PC-3 (cell line): ENCODE measurements around the gene HMGXB4. TPM values are rescaled to one million over a fixed set of nuclear protein-coding genes. Genes with fewer than 3 reads are reported as not detected.

Experiments
- ATAC-seq: fragments of 200-7000 bp; cut with Tn5 transposase; 2 replicates; pipeline ENCODE4 v1.9.1; 2020; ENCODE audit warnings: mild to moderate bottlenecking, moderate library complexity
- BruUV-seq: library from RNA; stranded (reverse); fragments of 400-500 nt; replicated peaks from 2 replicates; lab custom pipeline; 2021; lab: Mats Ljungman, UMichigan
- CTCF ChIA-PET: fragments of 300-600 bp; sonication (Branson Sonifier 250); formaldehyde crosslinking; loops from one replicate; lab custom pipeline; 2022; ENCODE audit warnings: antibody characterized with exemption; lab: Charles Lee
- POLR2A ChIA-PET: fragments of 300-600 bp; sonication (Branson Sonifier 250); formaldehyde crosslinking; loops from one replicate; lab custom pipeline; 2022; ENCODE audit warnings: antibody characterized with exemption; ENCODE audit not compliant: unreplicated experiment; lab: Charles Lee
- DNase-seq: peaks from one replicate; pipeline ENCODE4 v3.0.0-alpha.2; 2015
- H2AFZ ChIP-seq: fragments of 300-600 bp; sonication (generic); 2 replicates; pipeline ENCODE4 v1.6.0; 2016; ENCODE audit warnings: antibody characterized with exemption, low read length
- H3F3A ChIP-seq: fragments of 300-600 bp; sonication (generic); one replicate; pipeline ENCODE4 v1.6.0; 2017; ENCODE audit warnings: antibody characterized with exemption, low read length, control low read depth, mild to moderate bottlenecking; ENCODE audit not compliant: unreplicated experiment
- H3K27ac ChIP-seq: fragments of 300-600 bp; sonication (generic); 2 replicates; pipeline ENCODE4 v1.5.1; 2016; ENCODE audit warnings: mild to moderate bottlenecking, low read length
- H3K27me3 ChIP-seq: fragments of 300-600 bp; sonication (generic); 2 replicates; pipeline ENCODE4 v1.6.1; 2016; ENCODE audit warnings: low read length, mixed read lengths
- H3K36me3 ChIP-seq: fragments of 300-600 bp; sonication (generic); 2 replicates; pipeline ENCODE4 v1.6.1; 2016; ENCODE audit warnings: low read depth, mixed run types, low read length, mixed read lengths
- H3K4me1 ChIP-seq: fragments of 300-600 bp; sonication (generic); 2 replicates; pipeline ENCODE4 v1.5.1; 2016; ENCODE audit warnings: low read length; ENCODE audit not compliant: insufficient read depth
- H3K4me2 ChIP-seq: fragments of 300-600 bp; sonication (generic); 2 replicates; pipeline ENCODE4 v1.6.0; 2016; ENCODE audit warnings: low read length
- H3K4me3 ChIP-seq: fragments of 300-600 bp; sonication (generic); 2 replicates; pipeline ENCODE4 v1.5.1; 2016; ENCODE audit warnings: mild to moderate bottlenecking, low read length, mixed read lengths
- H3K79me2 ChIP-seq: fragments of 300-600 bp; sonication (generic); 2 replicates; pipeline ENCODE4 v1.6.1; 2017; ENCODE audit warnings: low read length, mixed read lengths
- H3K9ac ChIP-seq: fragments of 300-600 bp; sonication (generic); 2 replicates; pipeline ENCODE4 v1.6.0; 2016; ENCODE audit warnings: mild to moderate bottlenecking, low read length
- H3K9me2 ChIP-seq: fragments of 300-600 bp; sonication (generic); replicated peaks from 2 replicates; pipeline ENCODE4 v1.6.1; 2016; ENCODE audit warnings: mixed run types, low read length, mixed read lengths
- H3K9me3 ChIP-seq: fragments of 300-600 bp; sonication (generic); 2 replicates; pipeline ENCODE4 v1.6.1; 2016; ENCODE audit warnings: low read length, mixed read lengths
- H4K20me1 ChIP-seq: fragments of 300-600 bp; sonication (generic); 2 replicates; pipeline ENCODE4 v1.6.1; 2016; ENCODE audit warnings: low read length, mixed read lengths
- EZH2 ChIP-seq: fragments of 300-600 bp; sonication (generic); IDR thresholded peaks from one replicate; pipeline ENCODE4 v1.6.1; 2017; ENCODE audit warnings: antibody characterized with exemption, mild to moderate bottlenecking, low read length; ENCODE audit not compliant: unreplicated experiment
- EZH2phosphoT487 ChIP-seq: fragments of 300-600 bp; sonication (generic); IDR thresholded peaks from 2 replicates; pipeline ENCODE4 v1.6.1; 2018; ENCODE audit warnings: mild to moderate bottlenecking, antibody characterized with exemption, low read length, borderline replicate concordance
- intact Hi-C: fragments of 100-400 bp; cut with micrococcal nuclease; formaldehyde crosslinking; loops from 2 replicates; pipeline ENCODE4 v1.9.0; 2023
- total RNA-seq: library from RNA; depleted of rRNA; stranded (reverse); fragments of >200 nt; gene quantifications from 2 replicates; pipeline ENCODE4 v1.2.3, GENCODE V29; 2014
- TF ChIP-seq, protein P1 (sequence below): fragments of 300-600 bp; sonication (generic); conservative IDR thresholded peaks from 2 replicates; pipeline ENCODE4 v1.5.1; 2017; ENCODE audit warnings: antibody characterized with exemption, low read depth, mild to moderate bottlenecking, low read length

The HMGXB4 gene
- total RNA-seq, 1 experiment from 2014 or later, result 12.9 TPM

DNA sequence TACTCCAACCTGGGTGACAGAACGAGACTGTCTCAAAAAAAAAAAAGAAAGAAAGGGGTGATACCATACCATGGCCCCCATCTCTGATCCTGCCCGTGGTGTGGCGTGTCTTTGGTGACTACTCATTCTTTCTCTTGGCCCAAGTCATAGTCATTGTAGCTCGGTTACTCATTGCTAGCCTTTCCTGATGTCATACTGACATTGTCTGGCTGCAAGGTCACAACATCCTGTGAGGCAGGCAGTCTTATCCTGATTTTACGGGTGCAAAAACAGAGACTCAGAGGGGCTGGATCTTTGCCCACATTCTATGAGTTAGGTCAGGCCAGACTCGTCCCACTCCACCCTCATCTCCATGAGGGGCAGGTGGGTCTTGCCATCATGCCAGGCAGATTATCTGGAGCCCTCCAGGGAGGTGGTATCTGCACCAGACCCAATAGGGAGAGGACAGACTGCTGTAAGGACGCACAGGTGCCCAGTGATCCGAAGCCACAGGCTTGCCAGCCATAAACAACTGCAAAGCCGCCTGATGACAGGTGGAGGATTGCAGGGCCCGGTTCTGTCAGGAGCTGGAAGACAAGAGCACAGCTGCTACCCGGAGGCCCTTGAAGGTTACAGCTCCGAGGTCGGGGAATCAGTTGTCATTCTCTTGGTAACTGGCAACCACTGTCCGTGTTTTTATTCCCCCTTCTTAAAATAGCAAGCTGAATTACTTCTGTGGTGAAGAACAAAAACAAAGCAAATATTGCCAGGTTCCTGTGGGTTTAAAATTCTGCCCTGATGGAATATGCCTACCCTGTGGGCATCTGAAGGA is 56.2 kb downstream of the HMGXB4 start:
- H3K4me1 ChIP-seq, result peaks cover 30% of the 10 kb centered on the region
- ATAC-seq, result peak; percentile 38; the same call in 1 of the 2 replicates
- intact Hi-C loops, result no loop called here
- peaks cover 9% of the 10 kb centered on the region; the same call in 1 of the 2 replicates for H3K79me2 ChIP-seq
- no peak overlapping the region; the same call in 1 of the 2 replicates for H3K9ac ChIP-seq
- H3K27ac ChIP-seq, result peak overlapping the region; percentile 74
- H3K4me2 ChIP-seq, result no peak overlapping the region; the same call in 1 of the 2 replicates
- peak; percentile 61 for DNase-seq
- H3K27me3 ChIP-seq, result no peaks in the 10 kb centered on the region
- ChIA-PET POLR2A (no interaction called here), CTCF (no interaction called here)
- no TSS peak for BruUV-seq
- TF ChIP-seq, protein P1, sequence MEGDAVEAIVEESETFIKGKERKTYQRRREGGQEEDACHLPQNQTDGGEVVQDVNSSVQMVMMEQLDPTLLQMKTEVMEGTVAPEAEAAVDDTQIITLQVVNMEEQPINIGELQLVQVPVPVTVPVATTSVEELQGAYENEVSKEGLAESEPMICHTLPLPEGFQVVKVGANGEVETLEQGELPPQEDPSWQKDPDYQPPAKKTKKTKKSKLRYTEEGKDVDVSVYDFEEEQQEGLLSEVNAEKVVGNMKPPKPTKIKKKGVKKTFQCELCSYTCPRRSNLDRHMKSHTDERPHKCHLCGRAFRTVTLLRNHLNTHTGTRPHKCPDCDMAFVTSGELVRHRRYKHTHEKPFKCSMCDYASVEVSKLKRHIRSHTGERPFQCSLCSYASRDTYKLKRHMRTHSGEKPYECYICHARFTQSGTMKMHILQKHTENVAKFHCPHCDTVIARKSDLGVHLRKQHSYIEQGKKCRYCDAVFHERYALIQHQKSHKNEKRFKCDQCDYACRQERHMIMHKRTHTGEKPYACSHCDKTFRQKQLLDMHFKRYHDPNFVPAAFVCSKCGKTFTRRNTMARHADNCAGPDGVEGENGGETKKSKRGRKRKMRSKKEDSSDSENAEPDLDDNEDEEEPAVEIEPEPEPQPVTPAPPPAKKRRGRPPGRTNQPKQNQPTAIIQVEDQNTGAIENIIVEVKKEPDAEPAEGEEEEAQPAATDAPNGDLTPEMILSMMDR, result no peak
- no peak for TF ChIP-seq EZH2phosphoT487
- H3K9me2 ChIP-seq, result no peaks in the 10 kb centered on the region
- H4K20me1 ChIP-seq, result no peaks in the 10 kb centered on the region
- no peaks in the 10 kb centered on the region for H3F3A ChIP-seq
- no peaks in the 10 kb centered on the region for H3K36me3 ChIP-seq
- H3K9me3 ChIP-seq, result no peaks in the 10 kb centered on the region
- H3K4me3 ChIP-seq, result no peak overlapping the region
- no peak overlapping the region for H2AFZ ChIP-seq

DNA sequence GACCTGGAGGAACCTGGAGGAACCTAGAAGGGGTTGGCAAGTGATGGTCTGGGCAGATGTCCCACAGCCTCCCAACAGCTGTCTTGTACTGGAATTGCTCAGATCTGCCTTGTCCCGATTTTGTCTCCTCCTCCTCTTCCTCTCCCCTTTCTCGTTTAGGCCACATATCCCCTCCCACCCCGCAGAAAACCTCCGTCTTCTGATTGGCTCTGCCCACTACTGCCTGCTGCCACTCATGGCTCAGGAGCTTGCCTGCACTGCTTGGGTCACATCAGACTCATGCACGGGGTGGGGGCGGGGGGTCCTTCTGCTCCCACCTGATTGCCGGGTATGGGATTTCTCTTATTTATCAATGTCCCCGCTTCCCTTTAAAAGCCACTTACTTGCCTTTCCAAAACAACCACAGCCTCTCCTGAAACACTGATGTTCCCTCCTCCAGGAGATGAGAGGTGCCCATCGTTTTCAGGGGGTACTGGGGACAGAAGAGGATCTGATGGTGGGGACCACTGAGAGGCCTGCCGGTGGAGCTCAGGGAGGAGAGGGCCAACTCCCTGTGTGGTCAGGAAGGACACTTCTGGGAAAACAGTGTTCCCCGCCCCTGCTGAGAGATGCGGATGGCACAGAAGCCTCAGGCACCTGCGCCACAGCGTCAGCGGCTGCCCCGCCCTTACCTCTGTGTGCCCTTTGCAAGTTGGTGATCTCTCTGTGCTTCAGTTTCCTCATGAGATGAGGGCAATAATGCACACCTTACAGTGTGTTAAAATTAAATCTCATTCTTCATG is 57.1 kb downstream of the HMGXB4 start:
- H3K9ac ChIP-seq, result no peak overlapping the region
- ChIA-PET POLR2A (no interaction called here), CTCF (interaction anchor here (0.6 kb wide), 1 partner anchor 45 kb away, joined by 3 read pairs; no protein-coding TSS in a partner anchor)
- H3K9me3 ChIP-seq, result no peaks in the 10 kb centered on the region
- TF ChIP-seq, protein P1, result no peak
- TF ChIP-seq EZH2phosphoT487 (no peak), EZH2 (no peak)
- H3K27me3 ChIP-seq, result no peaks in the 10 kb centered on the region
- BruUV-seq, result no TSS peak
- H2AFZ ChIP-seq, result no peak overlapping the region
- H3K9me2 ChIP-seq, result no peaks in the 10 kb centered on the region
- DNase-seq (no peak), ATAC-seq (no peak)
- peaks cover 30% of the 10 kb centered on the region for H3K4me1 ChIP-seq
- no peaks in the 10 kb centered on the region for H3K36me3 ChIP-seq
- H3K79me2 ChIP-seq, result peaks cover 9% of the 10 kb centered on the region; the same call in 1 of the 2 replicates
- intact Hi-C loops, result no loop called here
- H4K20me1 ChIP-seq, result no peaks in the 10 kb centered on the region
- no peaks in the 10 kb centered on the region for H3F3A ChIP-seq
- no peak overlapping the region for H3K27ac ChIP-seq
- no peak overlapping the region for H3K4me3 ChIP-seq
- H3K4me2 ChIP-seq, result no peak overlapping the region
